ENCODE results near the gene QRICH1. TPM values are rescaled to one million over a fixed set of nuclear protein-coding genes. Genes with fewer than 3 reads are reported as not detected.

QRICH1 gene
- total and polyA plus RNA-seq, 2 of the 13 experiments (the other 11 are each of a cell fraction or from before 2014, with no cell fraction given) = 52.6 to 102 TPM

DNA sequence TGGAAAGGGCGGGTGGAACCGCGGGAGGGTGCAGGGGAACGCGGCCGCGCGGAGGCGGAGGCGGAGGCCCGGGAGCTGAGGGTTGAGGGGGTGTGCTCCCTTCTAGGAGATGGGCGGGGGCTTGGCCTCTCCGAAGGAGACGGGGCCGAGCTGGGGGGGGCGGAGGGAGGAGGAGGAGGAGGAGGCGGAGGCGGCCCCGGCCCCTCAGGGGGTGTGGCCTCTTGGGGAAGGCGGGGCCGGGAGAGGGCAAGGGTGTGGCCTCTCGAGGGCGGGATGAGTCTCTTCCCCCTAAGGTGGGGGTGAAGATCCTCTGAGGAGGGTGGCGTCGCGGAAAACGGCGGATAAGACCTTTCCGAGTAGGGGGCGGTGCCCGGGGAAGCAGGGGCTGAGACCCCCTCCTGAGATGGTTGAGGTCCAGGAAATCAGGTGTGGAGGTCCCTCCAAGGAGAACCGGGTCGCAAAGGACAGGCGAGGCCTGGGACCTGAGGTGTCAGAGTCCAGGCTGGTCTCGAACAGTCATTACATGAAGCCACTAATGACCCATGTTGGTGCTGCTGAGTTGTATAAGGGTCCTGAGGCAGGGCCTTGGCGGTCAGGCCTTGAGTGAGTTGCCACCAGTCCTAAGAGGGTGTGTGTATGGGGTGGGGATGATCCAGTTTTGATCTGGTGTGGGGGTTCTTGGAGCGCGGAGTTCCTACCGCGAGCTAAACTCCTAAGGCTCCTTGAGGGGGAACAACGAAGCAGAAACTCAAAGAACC is 85.9 kb downstream of the QRICH1 start (continued):
- TF ChIP-seq HOXD1 (CRISPR knock-in tag; IDR thresholded peaks at IDR 0.05) = no peak

GRCh38 chr3:49007068-49007770 is 86.7 kb downstream of the QRICH1 start, which contains the start of gene WDR6:
TSS of gene WDR6 (plus strand) at chr3:49007391. CDS start at chr3:49007432, 41 bp downstream.
- Histone ChIP-seq H3K9ac (ENCODE audit: insufficient read depth, low read depth, low read length) (peak within 1 kb of the TSS; percentile 89), H3K79me2 (ENCODE audit: insufficient read depth, low read length) (peaks cover 30% of the 10 kb centered on the region), H3K4me3 (replicated peaks in 1 of 3; ENCODE audit: insufficient read depth in 1 of 3, low read depth in 2 of 3, low read length in 3 of 3) (peak within 1 kb of the TSS; percentile 74 to 88 (median 78)), H2AFZ (ENCODE audit: low read length) (no peak within 1 kb of the TSS), H3K27me3 (ENCODE audit: control insufficient read depth in 1 of 2, insufficient read depth in 2 of 2, low read length in 2 of 2) (no peaks in the 10 kb centered on the region), H3K27ac (ENCODE audit: extremely low read length, insufficient read depth, low read length) (peak within 1 kb of the TSS; percentile 86), H3K4me2 (ENCODE audit: low read depth, low read length) (peak within 1 kb of the TSS; percentile 92), H3K36me3 (replicated peaks in 1 of 2; ENCODE audit: control insufficient read depth in 1 of 2, insufficient read depth in 2 of 2, low read length in 2 of 2) (peaks cover 3 to 9% of the 10 kb centered on the region in 2 experiments), H4K20me1 (ENCODE audit: insufficient read depth, low read length) (peaks cover 14% of the 10 kb centered on the region), H3K9me3 (ENCODE audit: low read length) (no peaks in the 10 kb centered on the region), H3K4me1 (ENCODE audit: insufficient read depth, low read length) (peaks cover 58% of the 10 kb centered on the region)
- intact Hi-C loops (cut with micrococcal nuclease; ENCODE audit: unreplicated experiment) = no loop called here
- WGBS (ENCODE audit: low lambda C conversion rate) = 2% methylated on average over 35 of the region's 65 CpGs
- in situ Hi-C loops (cut with HindIII; ENCODE audit: extremely low pct_ligation_motif_present, low pct_unique_long_range_greater_than_20kb) = no loop called here
- DNase-seq (ENCODE audit: low spot score) (peak; percentile 95), ATAC-seq (peak; percentile 93), FAIRE-seq (peak; percentile 93)
- ChIA-PET CTCF (ENCODE audit: low intra/inter-chr PET ratio, low total read pairs) (no interaction called here), POLR2A (interaction anchor here (0.8 to 12.8 kb wide), 26 partner anchors 8 to 547 kb away, joined by 3 to 280 read pairs (median 5); partner anchors contain the start of genes AMT, BSN, DAG1 and DALRD3)
- no TSS peak for BruUV-seq (replicated peaks)
- 0 out of 2 replicates have a peak, but pooled peaks have one; percentile 20 for TF ChIP-seq ZMYM3 (CRISPR knock-in tag; IDR thresholded peaks at IDR 0.05)
- TF ChIP-seq SYNCRIP (IDR thresholded peaks at IDR 0.05; ENCODE audit: insufficient read depth, low read depth, low read length) = no peak
- TF ChIP-seq MZF1 (CRISPR knock-in tag; IDR thresholded peaks at IDR 0.05; ENCODE audit: borderline replicate concordance) = no peak
- TF ChIP-seq SP140L (CRISPR knock-in tag; IDR thresholded peaks at IDR 0.05; ENCODE audit: borderline replicate concordance) = 0 out of 2 replicates have a peak, but pooled peaks have one; percentile 20
- TF ChIP-seq MTA1 (CRISPR knock-in tag; IDR thresholded peaks at IDR 0.05; ENCODE audit: borderline replicate concordance) = no peak
- TF ChIP-seq ZBTB21 (CRISPR knock-in tag; IDR thresholded peaks at IDR 0.05) = no peak
- TF ChIP-seq TCF7L2 (IDR thresholded peaks at IDR 0.05; ENCODE audit: low read depth, low read length) = no peak
- no peak for TF ChIP-seq NFE2 (CRISPR knock-in tag; IDR thresholded peaks at IDR 0.05)
- TF ChIP-seq, protein P1, sequence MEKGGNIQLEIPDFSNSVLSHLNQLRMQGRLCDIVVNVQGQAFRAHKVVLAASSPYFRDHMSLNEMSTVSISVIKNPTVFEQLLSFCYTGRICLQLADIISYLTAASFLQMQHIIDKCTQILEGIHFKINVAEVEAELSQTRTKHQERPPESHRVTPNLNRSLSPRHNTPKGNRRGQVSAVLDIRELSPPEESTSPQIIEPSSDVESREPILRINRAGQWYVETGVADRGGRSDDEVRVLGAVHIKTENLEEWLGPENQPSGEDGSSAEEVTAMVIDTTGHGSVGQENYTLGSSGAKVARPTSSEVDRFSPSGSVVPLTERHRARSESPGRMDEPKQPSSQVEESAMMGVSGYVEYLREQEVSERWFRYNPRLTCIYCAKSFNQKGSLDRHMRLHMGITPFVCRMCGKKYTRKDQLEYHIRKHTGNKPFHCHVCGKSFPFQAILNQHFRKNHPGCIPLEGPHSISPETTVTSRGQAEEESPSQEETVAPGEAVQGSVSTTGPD (CRISPR knock-in tag; IDR thresholded peaks at IDR 0.05) = peak; percentile 42; the same call in 1 of the 2 replicates
- TF ChIP-seq ELF1 (CRISPR knock-in tag; IDR thresholded peaks at IDR 0.05) = 0 out of 2 replicates have a peak, but pooled peaks have one; percentile 28
- no peak for TF ChIP-seq ZNF703 (CRISPR knock-in tag; IDR thresholded peaks at IDR 0.05; ENCODE audit: borderline replicate concordance)
- TF ChIP-seq HNF1B (CRISPR knock-in tag; IDR thresholded peaks at IDR 0.05) = peak; percentile 76; the same call in 1 of the 2 replicates
- TF ChIP-seq PAF1 (CRISPR knock-in tag; IDR thresholded peaks at IDR 0.05) = no peak
- TF ChIP-seq ZNF33B (CRISPR knock-in tag; IDR thresholded peaks at IDR 0.05) = no peak
- no peak; the same call in 1 of the 2 replicates for TF ChIP-seq FOXJ3 (CRISPR knock-in tag; IDR thresholded peaks at IDR 0.05; ENCODE audit: borderline replicate concordance)
- TF ChIP-seq U2AF1 (optimal IDR thresholded peaks at IDR 0.05; ENCODE audit: low read depth, low read length) = peak; percentile 85
- TF ChIP-seq KAT8 (CRISPR knock-in tag; IDR thresholded peaks at IDR 0.05) = peak; percentile 73; the same call in 1 of the 2 replicates

All from HepG2 (cell line).